NCI-H774 (cell line): ENCODE results near the gene DDR1.
A peak's percentile ranks its signal among the peaks of the same experiment; 100 is the strongest.
"Not testable (repeated sequence)": the region's sequence is repeated elsewhere in the genome, so short reads cannot be mapped to it uniquely, and the experiment has no call there.

ENCODE experiments used
- DNase-seq: peaks from one replicate; lab custom pipeline; 2025; lab: John Stamatoyannopoulos, UW

The DDR1 gene

GRCh38 chr6:30883685-30884520 lies at the start of gene DDR1:
Gene DDR1 (plus strand): TSS chr6:30884519. CDS start chr6:30888730, 4,211 bp downstream.
- DNase-seq, result peak; percentile 35

DNA sequence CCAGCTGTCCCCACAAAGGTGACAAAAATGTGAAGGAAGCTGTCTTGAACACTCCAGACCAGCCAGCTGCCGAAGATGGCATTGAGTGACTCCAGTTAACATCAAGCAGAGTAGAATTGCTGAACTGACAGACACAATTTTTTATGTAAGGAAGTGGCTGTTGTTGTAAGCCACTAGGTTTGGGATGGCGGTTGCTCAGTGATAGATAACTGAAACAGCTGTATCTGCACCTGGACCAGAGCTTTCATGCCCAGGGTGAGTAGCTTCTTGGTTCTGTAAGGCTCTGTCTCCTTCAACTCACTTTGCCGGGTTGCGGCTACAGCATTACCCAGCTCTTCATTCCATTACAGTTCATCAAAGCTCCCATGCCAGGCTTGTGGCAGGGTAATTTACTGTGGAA lies 49.7 kb upstream of the DDR1 start:
- DNase-seq, result no peak

- no peak for DNase-seq
Measured at GRCh38 chr6:30835576-30835975, 48.7 kb upstream of the DDR1 start.

DNA sequence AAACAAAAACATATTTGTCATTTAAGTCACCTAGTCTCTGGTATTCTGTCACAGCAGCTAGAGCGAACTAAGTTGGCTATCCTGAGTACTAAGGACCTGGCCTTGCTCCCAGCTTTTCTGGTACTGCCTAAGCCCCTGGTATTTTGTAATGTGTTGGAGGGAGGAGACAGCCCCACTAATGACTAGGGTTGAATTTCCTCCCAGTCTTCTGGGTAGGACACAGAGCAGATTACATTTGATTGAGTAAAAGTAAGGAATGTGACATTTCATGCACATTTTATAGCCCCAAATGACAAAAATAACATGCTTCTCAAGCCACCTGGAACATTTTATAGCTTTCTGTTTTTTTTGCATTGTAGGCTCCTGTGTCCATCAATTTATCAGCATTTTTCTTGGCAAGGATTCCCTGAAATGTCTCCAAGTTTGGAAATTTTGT lies 47.9 kb upstream of the DDR1 start:
- no peak for DNase-seq

GRCh38 chr6:30836957-30837356 lies 47.4 kb upstream of the DDR1 start:
- no peak for DNase-seq

- no peak for DNase-seq
Measured at GRCh38 chr6:30837432-30837831, 46.9 kb upstream of the DDR1 start.

DNA sequence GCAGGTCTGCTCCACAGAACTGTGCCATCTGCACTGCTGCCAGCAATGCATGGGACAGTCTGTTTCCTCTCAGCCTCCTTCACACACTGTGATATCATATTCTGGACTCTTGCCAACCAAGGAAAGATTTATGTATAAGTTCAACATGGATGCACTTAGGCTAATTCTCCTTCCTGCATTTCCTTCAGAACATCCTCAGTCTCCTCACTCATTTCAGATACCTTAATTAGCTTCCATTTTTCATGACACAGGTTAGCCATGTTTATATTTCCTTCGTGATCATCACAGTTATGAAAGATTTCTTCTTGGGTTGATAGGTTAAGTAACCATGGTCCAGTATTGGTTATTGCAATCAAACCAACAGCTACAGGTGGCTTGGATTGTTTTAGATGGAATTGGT lies 46.4 kb upstream of the DDR1 start:
- no peak for DNase-seq

- DNase-seq, result no peak
Measured at GRCh38 chr6:30839671-30840070, 44.6 kb upstream of the DDR1 start.

DNA sequence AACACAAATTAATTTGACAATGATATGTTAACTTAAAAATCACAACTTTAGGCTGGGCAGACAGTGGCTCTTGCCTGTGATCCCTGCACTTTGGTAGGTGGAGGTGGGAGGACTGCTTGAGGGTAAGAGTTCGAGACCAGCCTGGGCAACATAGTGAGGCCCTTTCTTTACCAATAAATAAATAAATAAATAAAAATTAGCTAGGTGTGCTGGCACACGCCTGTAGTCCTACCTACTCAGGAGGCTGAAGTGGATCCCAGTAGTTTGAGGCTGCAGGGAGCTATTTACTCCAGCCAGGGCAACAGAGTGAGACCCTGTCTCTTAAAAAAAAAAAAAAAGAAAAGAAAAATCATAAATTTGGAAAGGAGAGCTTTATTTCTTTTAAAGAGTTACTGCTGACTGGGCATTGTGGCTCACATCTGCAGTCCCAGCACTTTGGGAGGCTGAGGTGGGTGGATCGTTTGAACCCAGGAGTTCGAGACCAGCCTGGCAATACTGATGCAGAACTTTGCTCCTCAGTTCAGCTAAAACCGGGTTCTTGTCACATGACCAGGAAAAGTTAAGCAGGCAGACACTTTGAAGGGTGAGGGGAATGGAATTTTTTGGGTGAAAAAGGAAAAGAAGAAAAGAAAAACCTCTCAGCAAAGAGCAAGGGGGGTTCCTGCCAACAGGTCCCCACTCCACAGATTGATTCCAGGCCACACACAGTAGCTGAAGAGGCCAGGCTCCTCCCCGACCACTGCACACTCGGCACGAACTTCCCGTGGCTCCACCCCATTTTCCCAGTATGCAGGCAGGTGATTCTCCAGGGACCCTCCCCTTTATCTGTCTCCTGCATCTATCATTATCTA lies 44.0 kb upstream of the DDR1 start:
- no peak for DNase-seq

DNA sequence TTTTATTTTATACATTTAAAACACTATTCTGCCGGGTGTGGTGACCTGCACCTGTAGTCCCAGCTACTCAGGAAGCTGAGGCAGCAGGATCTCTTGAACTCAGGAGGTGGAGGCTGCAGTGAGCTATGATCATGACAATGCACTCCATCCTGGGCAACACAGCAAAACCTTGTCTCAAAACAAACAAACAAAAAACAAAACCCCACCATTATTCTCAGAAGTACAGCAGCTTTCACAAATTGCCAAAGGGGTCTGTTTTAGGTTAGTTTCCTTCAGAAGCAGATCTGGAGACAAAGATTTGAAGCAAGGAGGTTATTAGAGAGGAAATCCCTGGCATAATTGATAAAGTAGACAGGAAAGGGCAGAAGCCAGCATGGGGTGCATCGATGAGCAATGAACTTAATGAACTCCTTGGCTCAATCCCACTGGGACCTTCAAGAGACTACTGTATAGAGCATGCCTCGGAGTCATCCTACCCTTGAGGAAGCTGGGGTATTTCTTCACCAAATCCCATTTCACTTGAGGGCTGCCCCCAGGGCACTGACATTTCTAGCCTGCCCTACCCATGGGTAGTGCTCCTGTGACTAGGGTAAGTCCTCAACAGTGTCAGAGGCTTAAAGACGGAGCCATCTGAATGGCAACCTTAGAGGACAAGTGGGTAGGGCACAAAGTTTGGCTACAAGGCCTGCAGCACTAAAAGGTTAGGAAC lies 43.2 kb upstream of the DDR1 start:
- DNase-seq, result no peak

DNA sequence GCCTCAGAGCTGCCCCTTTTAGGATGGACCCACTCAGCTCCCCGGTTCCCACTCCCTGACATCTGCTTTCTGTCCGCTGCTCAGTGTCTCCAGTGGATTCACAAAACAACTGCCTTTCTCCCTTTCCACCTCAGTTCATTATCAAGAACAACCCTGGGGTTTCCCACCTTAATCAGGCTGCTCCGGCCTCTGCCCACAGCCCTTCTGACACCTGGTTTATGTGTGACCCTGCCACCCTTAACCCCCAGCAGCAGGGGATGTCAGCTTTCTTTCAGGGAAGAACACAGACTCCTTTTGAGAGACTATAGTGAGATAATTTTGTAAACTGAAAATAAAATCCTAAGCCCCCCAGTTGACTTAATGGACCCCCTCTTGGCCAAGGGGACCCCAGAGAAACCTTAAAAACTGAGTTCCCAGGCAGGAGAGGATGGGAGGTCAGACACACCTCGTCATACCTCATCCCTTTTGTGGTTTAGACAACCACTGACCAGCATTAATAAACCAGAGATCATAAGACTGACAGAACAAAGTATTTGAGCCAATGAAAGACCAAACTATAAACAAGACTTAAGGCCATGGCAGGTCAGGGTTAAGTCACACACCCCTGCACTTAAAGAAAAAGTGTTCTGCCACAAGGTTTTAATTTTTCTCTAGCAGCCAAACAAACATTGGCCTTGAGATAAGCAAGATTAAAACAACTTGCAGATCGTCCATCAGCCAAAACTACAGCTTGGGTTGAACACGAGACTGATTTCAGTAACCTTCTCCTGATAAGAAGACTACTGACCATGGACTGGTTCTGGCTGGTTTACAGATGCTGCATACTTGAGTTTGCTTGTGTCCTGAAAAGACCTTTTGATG lies 42.4 kb upstream of the DDR1 start:
- no peak for DNase-seq

DNA sequence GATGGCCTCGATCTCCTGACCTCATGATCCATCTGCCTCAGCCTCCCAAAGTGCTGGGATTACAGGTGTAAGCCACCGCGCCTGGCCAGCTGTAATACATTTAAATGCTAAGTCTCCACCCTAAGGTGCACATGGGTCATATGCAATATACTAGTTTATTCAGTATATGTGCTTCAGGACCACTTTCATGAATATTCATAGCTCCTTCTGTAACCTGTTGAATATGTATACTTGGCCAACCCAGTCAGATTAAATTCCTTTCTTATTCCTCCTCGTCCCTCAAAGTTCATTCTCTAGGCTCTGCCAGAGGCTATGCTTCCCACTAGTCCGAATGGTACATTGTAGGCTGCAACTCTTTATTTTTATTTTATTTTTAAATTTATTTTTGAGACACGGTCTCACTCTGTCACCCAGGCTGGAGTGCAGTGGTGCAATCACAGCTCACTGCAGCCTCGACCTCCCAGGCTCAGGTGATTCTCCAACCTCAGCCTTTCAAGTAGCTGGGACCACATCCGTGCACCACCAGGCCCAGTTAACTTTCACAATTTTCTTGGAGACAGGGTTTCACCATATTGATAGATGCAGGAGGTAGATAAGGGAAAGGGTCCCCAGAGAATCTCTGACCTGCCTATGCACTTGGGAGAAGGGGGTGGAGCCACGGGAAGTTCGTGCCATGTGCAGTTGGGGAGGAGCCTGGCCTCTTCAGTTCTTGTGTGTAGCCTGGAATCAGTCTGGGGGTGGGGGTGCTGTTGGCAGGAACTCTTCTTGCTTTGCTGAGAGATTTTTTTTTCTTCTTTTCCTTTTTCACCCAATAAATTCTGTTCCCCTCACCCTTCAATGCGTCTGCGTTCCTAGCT lies 41.3 kb upstream of the DDR1 start:
- DNase-seq, result no peak

- DNase-seq, result no peak
Measured at GRCh38 chr6:30843611-30843998, 40.7 kb upstream of the DDR1 start.

GRCh38 chr6:30844118-30844535 lies 40.2 kb upstream of the DDR1 start:
- DNase-seq, result no peak

GRCh38 chr6:30845183-30845582 lies 39.1 kb upstream of the DDR1 start:
- no peak for DNase-seq

DNA sequence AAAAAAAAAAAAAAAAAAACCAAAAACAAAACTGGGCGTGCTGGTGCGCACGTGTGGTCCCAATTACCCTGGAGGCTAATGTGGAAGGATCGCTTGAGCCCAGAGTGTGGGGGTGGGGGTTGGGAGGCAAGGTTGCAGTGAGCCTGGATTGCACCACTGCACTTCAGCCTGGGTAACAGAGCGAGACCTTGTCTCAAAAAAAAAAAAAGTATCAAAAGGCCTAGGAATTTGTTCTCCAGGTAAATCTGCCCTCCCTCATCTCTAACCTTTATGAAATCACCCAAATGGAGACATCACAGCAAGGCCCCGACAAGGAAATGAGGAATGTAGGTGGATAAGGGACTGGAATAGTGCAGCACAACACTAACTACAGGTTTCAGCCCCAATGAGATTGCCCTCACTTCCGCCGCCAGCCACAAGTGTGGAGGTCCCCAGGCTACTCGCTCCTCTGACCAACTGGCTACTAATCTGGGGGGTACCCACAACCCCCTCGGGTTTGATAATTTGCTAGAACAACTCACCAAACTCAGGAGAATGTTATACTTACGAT lies 36.8 kb upstream of the DDR1 start:
- no peak for DNase-seq

DNA sequence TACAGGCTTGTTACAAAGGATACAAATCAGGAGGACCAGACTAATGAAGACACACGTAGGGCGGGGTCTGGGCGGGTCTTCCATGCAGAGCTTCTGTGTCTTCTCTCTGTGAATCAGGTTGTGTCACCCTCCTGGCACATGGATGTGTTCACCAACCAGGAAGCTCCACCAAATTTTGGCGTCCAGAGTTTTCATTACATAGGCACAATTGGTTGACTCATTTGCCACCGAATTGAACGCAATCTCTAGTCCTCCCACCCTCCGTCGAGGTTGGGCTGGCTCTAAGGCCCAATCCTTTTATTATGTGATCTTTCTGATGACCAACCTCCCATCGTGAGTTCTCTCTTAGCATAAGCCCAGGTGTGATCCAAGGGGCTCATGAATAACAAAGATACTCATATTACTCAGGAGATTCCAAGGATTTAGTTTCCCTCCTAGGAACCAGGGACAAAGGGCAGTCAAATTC lies 36.3 kb upstream of the DDR1 start:
- DNase-seq, result no peak

DNA sequence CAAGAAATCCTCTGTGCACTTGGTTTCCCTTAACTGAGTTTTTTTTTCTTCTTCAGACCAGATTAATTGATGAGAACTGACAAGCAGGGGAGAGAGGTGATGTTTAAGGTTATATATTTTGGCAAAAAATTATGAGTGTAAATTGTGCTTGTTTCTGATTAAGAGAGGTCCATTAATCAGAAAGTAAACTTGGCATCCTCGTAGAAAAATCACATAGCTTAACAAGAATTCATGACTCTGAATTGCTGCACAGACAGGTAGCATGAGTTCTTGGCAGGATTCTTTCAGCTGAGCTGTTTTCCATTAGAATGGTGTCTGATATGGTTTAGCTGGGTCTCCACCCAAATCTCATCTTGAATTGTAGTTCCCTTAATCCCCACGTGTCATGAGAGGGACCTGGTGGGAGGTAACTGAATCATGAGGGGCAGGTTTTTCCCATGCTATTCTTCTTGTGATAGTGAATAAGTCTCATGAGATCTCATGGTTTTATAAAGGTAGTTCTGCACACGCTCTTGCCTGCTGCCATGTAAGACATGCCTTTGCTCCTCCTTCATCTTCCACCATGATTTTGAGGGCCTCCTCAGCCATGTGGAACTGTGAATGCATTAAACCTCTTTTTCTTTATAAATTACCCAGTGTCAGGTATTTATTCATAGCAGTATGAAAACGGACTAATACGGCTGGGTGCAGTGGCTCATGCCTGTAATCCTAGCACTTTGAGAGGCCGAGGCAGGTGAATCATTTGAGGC lies 34.2 kb upstream of the DDR1 start:
- DNase-seq, result no peak

- DNase-seq, result not testable (repeated sequence)
Measured at GRCh38 chr6:30852459-30852858, 31.9 kb upstream of the DDR1 start.
